Left lung (tissue), 10 donors: Measurements from ENCODE around the gene SETD1A. TPM values are rescaled to one million over a fixed set of nuclear protein-coding genes. Genes with fewer than 3 reads are reported as not detected.
A peak's percentile ranks its signal among the peaks of the same experiment; 100 is the strongest.

Experiments
- ATAC-seq: fragments of 200-7000 bp; cut with Tn5 transposase; one replicate; pipeline ENCODE4 v1.9.1; 2020; ENCODE audit warnings: moderate library complexity
- DNase-seq, 4 donors: peaks; one replicate each; pipeline ENCODE4 v3.0.0-alpha.2; 2013 to 2020
- H3K27ac ChIP-seq, 2 donors: fragments of 200-600 bp; sonication (generic) in 1 of 2; one replicate each; pipeline versions ENCODE4 v1.5.0 to v1.8.0; 2020 to 2021
- H3K27me3 ChIP-seq, 2 donors: fragments of 200-600 bp; sonication (generic) in 1 of 2; one replicate each; pipeline versions ENCODE4 v1.5.0 to v1.8.0; 2020 to 2021
- H3K36me3 ChIP-seq, 2 donors: fragments of 200-600 bp; sonication (generic) in 1 of 2; one replicate each; pipeline versions ENCODE4 v1.5.0 to v1.8.0; 2020 to 2021
- H3K4me1 ChIP-seq, 2 donors: fragments of 200-600 bp; one replicate each; pipeline ENCODE4 v1.8.0; 2021
- H3K4me3 ChIP-seq, 2 donors: fragments of 200-600 bp; sonication (generic) in 1 of 2; one replicate each; pipeline versions ENCODE4 v1.5.0 to v1.8.0; 2020 to 2021; ENCODE audit warnings: mild to moderate bottlenecking in 1 of 2
- H3K9me3 ChIP-seq, 2 donors: fragments of 200-600 bp; sonication (generic) in 1 of 2; one replicate each; pipeline versions ENCODE4 v1.5.0 to v1.8.0; 2020 to 2021
- intact Hi-C, 2 donors: fragments of 100-400 bp; cut with DNase I; formaldehyde crosslinking; loops; one replicate each; pipeline versions ENCODE4 v1.11.2 to v1.14.2; 2022
- polyA plus RNA-seq, 6 donors: library from polyadenylated mRNA; unstranded; fragments of 120-200 nt; gene quantifications; one replicate each; pipeline ENCODE4 v1.2.1, GENCODE V29; 2013; ENCODE audit not compliant: insufficient read length in 6 of 6
- total RNA-seq, 2 donors: library from RNA; stranded (reverse); fragmentation: NEBNext Ultra II Directional; extraction: Animal tissue kit (Norgen Biotek cat#: 25700); gene quantifications; one replicate each; pipeline ENCODE4 v1.2.1, GENCODE V29; 2021
- TF ChIP-seq, protein P1 (sequence below), 2 donors: fragments of 200-600 bp; sonication (generic) in 1 of 2; IDR thresholded peaks; one replicate each; pipeline versions ENCODE4 v1.5.0 to v1.8.0; 2021; ENCODE audit warnings: antibody characterized with exemption in 2 of 2
- donor health status: DM: no; HTN: yes; CAD: no.
- donor health status: DM: no; HTN: no; CAD: no.

Gene SETD1A
- total and polyA plus RNA-seq, 8 donors: 12.1 to 21.5 (median 15.3) TPM

GRCh38 chr16:31029272-31029671, 71.7 kb downstream of the SETD1A start:
- Histone ChIP-seq H3K27me3 (no peaks in the 10 kb centered on the region), H3K36me3 (no peaks in the 10 kb centered on the region), H3K4me1 (peaks cover under 1 to 15% of the 10 kb centered on the region in 2 donors), H3K27ac (no peak overlapping the region), H3K9me3 (no peaks in the 10 kb centered on the region), H3K4me3 (no peak overlapping the region)
- ATAC-seq (no peak), DNase-seq (no peak)
- intact Hi-C loops: no loop called here
- TF ChIP-seq, protein P1, sequence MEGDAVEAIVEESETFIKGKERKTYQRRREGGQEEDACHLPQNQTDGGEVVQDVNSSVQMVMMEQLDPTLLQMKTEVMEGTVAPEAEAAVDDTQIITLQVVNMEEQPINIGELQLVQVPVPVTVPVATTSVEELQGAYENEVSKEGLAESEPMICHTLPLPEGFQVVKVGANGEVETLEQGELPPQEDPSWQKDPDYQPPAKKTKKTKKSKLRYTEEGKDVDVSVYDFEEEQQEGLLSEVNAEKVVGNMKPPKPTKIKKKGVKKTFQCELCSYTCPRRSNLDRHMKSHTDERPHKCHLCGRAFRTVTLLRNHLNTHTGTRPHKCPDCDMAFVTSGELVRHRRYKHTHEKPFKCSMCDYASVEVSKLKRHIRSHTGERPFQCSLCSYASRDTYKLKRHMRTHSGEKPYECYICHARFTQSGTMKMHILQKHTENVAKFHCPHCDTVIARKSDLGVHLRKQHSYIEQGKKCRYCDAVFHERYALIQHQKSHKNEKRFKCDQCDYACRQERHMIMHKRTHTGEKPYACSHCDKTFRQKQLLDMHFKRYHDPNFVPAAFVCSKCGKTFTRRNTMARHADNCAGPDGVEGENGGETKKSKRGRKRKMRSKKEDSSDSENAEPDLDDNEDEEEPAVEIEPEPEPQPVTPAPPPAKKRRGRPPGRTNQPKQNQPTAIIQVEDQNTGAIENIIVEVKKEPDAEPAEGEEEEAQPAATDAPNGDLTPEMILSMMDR (IDR thresholded peaks at IDR 0.05): no peak

DNA sequence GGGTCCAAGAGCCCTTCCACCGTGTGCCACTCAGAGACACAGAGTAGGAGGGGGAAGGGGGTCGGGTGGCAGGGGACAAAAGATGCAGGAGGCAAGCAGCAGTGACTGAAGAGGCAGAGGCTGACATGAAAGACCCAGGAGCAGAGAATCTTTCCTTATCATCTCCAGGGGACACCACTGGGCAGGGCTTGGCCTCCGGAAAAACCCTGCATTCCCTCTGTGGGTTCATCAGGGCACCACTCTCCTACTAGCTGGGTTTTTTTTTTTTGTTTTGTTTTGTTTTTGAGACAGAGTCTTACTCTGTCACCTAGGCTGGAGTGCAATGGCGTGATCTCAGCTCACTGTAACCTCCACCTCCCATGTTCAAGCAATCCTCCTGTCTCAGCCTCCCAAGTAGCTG, 73.7 kb downstream of the SETD1A start:
- H3K36me3 ChIP-seq: peaks cover 0 to 18% of the 10 kb centered on the region in 2 donors
- peaks cover 8 to 30% of the 10 kb centered on the region in 2 donors for H3K4me1 ChIP-seq
- DNase-seq: no peak
- TF ChIP-seq, protein P1 (IDR thresholded peaks at IDR 0.05): no peak
- H3K4me3 ChIP-seq: no peak overlapping the region
- no peaks in the 10 kb centered on the region for H3K27me3 ChIP-seq
- ATAC-seq: no peak
- H3K27ac ChIP-seq: no peak overlapping the region
- no peaks in the 10 kb centered on the region for H3K9me3 ChIP-seq
- intact Hi-C loops: no loop called here

DNA sequence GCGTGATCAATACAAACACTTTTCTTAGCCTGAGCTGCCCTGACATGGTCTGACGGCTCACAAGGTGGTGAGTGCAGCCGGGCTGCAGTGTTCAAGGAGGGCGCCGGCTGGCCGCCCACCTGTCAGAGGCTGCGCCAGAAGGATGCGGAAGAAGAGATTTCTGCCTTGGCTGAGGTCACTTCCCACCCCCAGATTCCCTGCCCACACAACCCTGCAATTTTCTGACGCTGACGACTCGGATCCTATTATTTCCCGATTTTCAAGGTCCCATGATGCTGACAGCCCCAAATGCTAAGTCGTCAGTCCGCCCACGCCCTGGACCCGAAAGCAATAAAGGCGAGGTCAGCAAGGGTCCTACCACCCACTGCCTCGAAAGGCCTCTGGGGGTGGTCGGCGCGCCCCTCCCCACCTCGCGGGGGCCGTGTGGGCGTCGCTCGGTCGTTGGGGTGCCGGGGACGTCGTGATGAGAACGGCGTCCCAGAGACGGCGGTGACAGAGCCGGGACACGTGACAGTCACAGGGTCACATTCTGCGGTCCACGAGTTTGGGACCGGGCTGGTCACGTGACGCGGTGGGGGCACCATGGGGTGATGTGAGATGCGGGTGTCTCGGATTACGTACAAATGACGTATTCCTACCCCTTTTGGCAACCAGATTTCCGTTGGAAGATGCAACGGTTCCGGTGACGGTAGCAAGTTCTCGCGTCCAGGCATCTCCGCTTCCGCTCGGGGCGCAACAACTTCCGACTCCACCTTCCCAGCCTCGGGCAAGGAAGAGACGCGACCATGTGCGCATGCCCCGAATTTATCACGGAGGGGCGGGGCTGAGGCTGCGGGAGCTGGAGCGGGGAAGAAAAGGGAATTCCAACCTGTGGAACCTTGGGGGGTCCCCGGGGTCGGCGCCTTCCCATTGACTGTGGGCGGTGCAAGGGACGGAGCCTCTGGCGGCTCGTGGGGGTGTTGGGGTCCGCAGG, 75.5 kb downstream of the SETD1A start, which contains the start of gene STX4:
Gene STX4 (plus strand): TSS at position 823 of the 973 bp plus-strand sequence. CDS start 248 bp downstream, outside the sequence.
- Histone ChIP-seq H3K27ac (peak within 1 kb of the TSS; percentile 93 to 98), H3K9me3 (no peaks in the 10 kb centered on the region), H3K27me3 (no peaks in the 10 kb centered on the region), H3K4me1 (peaks cover 8 to 39% of the 10 kb centered on the region in 2 donors), H3K36me3 (peaks cover 0 to 28% of the 10 kb centered on the region in 2 donors), H3K4me3 (peak within 1 kb of the TSS; percentile 76 to 100)
- DNase-seq: peak; percentile 96 to 99 (median 98)
- intact Hi-C loops: no loop called here
- peak; percentile 95 for ATAC-seq
- TF ChIP-seq, protein P1 (IDR thresholded peaks at IDR 0.05): no peak

- peak; percentile 78 to 95 (median 91) for DNase-seq
- H3K27me3 ChIP-seq: no peaks in the 10 kb centered on the region
- H3K4me3 ChIP-seq: peak overlapping the region; percentile 76 to 100
- peak; percentile 88 for ATAC-seq
- H3K27ac ChIP-seq: peak overlapping the region; percentile 93 to 98
- TF ChIP-seq, protein P1 (IDR thresholded peaks at IDR 0.05): no peak
- peaks cover 8 to 39% of the 10 kb centered on the region in 2 donors for H3K4me1 ChIP-seq
- intact Hi-C loops: no loop called here
- H3K36me3 ChIP-seq: peaks cover 0 to 37% of the 10 kb centered on the region in 2 donors
- H3K9me3 ChIP-seq: no peaks in the 10 kb centered on the region
Observed at GRCh38 chr16:31033709-31034492, 76.3 kb downstream of the SETD1A start.

Other genes starting within 250 kb of the SETD1A start
- 10 to 100 TPM; 28.8 to 31.2 TPM for gene PHKG2, start 209.3 kb upstream of the SETD1A start, total RNA-seq
- gene PHKG2, start 209.3 kb upstream of the SETD1A start, polyA plus RNA-seq: 10 to 100 TPM; 24.5 to 35.8 (median 29.3) TPM
- gene CFAP119, start 195.7 kb upstream of the SETD1A start, total RNA-seq: 10 to 100 TPM in 1 of 2 donors, 1 to 10 TPM in 1; 6.6 to 10.9 TPM
- 1 to 10 TPM; 5.1 to 7.6 (median 6.8) TPM for gene CFAP119, start 195.7 kb upstream of the SETD1A start, polyA plus RNA-seq
- 10 to 100 TPM; 93.4 to 98.7 TPM for gene RNF40, start 195.4 kb upstream of the SETD1A start, total RNA-seq
- 100 to 1,000 TPM in 3 of 6 donors, 10 to 100 TPM in 3; 87.8 to 116 (median 100) TPM for gene RNF40, start 195.4 kb upstream of the SETD1A start, polyA plus RNA-seq
- gene ZNF629, start 170.5 kb upstream of the SETD1A start, total RNA-seq: 10 to 100 TPM; 12.3 to 13.1 TPM
- 10 to 100 TPM; 17.8 to 22.8 (median 20.9) TPM for gene ZNF629, start 170.5 kb upstream of the SETD1A start, polyA plus RNA-seq
- 10 to 100 TPM; 25.8 to 29.3 TPM for gene BCL7C, start 63.7 kb upstream of the SETD1A start, total RNA-seq
- 10 to 100 TPM; 36.0 to 50.5 (median 46.5) TPM for gene BCL7C, start 63.7 kb upstream of the SETD1A start, polyA plus RNA-seq
- 1 to 10 TPM; 4.5 to 7.9 TPM for gene CTF1, start 61.1 kb upstream of the SETD1A start, total RNA-seq
- gene CTF1, start 61.1 kb upstream of the SETD1A start, polyA plus RNA-seq: 10 to 100 TPM in 2 of 6 donors, 1 to 10 TPM in 4; 8.8 to 10.5 (median 9.3) TPM
- 10 to 100 TPM; 11.2 to 18.7 TPM for gene FBXL19, start 34.2 kb upstream of the SETD1A start, total RNA-seq
- 10 to 100 TPM; 13.8 to 26.8 (median 20.9) TPM for gene FBXL19, start 34.2 kb upstream of the SETD1A start, polyA plus RNA-seq
- 10 to 100 TPM; 20.7 to 23.2 TPM for gene ORAI3, start 8.7 kb upstream of the SETD1A start, total RNA-seq
- 10 to 100 TPM; 16.9 to 20.7 (median 18.6) TPM for gene ORAI3, start 8.7 kb upstream of the SETD1A start, polyA plus RNA-seq
- 10 to 100 TPM; 25.9 to 28.4 TPM for gene HSD3B7, start 27.5 kb downstream of the SETD1A start, total RNA-seq
- gene HSD3B7, start 27.5 kb downstream of the SETD1A start, polyA plus RNA-seq: 1 to 10 TPM; 3.9 to 5.1 (median 4.5) TPM
- gene STX1B, start 52.9 kb downstream of the SETD1A start, total RNA-seq: under 1 TPM; 0.47 to 0.50 TPM
- gene STX1B, start 52.9 kb downstream of the SETD1A start, polyA plus RNA-seq: under 1 TPM; 0.24 to 0.85 (median 0.60) TPM
- gene STX4, start 75.8 kb downstream of the SETD1A start, total RNA-seq: 10 to 100 TPM; 65.4 to 84.8 TPM
- 10 to 100 TPM; 37.7 to 47.6 (median 42.0) TPM for gene STX4, start 75.8 kb downstream of the SETD1A start, polyA plus RNA-seq
- gene ZNF668, start 116.5 kb downstream of the SETD1A start, total RNA-seq: 10 to 100 TPM; 11.8 to 12.2 TPM
- 1 to 10 TPM; 3.8 to 5.9 (median 5.4) TPM for gene ZNF668, start 116.5 kb downstream of the SETD1A start, polyA plus RNA-seq
- gene ZNF646, start 116.7 kb downstream of the SETD1A start, total RNA-seq: 10 to 100 TPM; 15.1 to 18.1 TPM
- gene ZNF646, start 116.7 kb downstream of the SETD1A start, polyA plus RNA-seq: 10 to 100 TPM; 11.3 to 14.6 (median 12.9) TPM
- 1 to 10 TPM; 1.9 to 2.9 TPM for gene PRSS53, start 131.2 kb downstream of the SETD1A start, total RNA-seq
- 1 to 10 TPM in 5 of 6 donors, under 1 TPM in 1; 0.96 to 2.9 (median 2.2) TPM for gene PRSS53, start 131.2 kb downstream of the SETD1A start, polyA plus RNA-seq
- gene VKORC1, start 137.0 kb downstream of the SETD1A start, total RNA-seq: 100 to 1,000 TPM in 1 of 2 donors, 10 to 100 TPM in 1; 76.4 to 102 TPM
- 10 to 100 TPM; 62.0 to 66.5 (median 63.6) TPM for gene VKORC1, start 137.0 kb downstream of the SETD1A start, polyA plus RNA-seq
- 10 to 100 TPM; 36.1 to 43.8 TPM for gene BCKDK, start 150.6 kb downstream of the SETD1A start, total RNA-seq
- 10 to 100 TPM; 32.8 to 40.9 (median 38.9) TPM for gene BCKDK, start 150.6 kb downstream of the SETD1A start, polyA plus RNA-seq
- gene KAT8, start 159.9 kb downstream of the SETD1A start, total RNA-seq: 10 to 100 TPM; 49.8 to 55.0 TPM
- gene KAT8, start 159.9 kb downstream of the SETD1A start, polyA plus RNA-seq: 10 to 100 TPM; 59.6 to 74.6 (median 63.9) TPM
- gene PRSS8, start 178.0 kb downstream of the SETD1A start, total RNA-seq: 100 to 1,000 TPM in 1 of 2 donors, 10 to 100 TPM in 1; 61.2 to 129 TPM
- gene PRSS8, start 178.0 kb downstream of the SETD1A start, polyA plus RNA-seq: 100 to 1,000 TPM in 5 of 6 donors, 10 to 100 TPM in 1; 98.0 to 123 (median 107) TPM
- gene PRSS36, start 192.3 kb downstream of the SETD1A start, total RNA-seq: 1 to 10 TPM; 4.8 to 5.8 TPM
- 1 to 10 TPM in 5 of 6 donors, under 1 TPM in 1; 0.70 to 3.3 (median 1.9) TPM for gene PRSS36, start 192.3 kb downstream of the SETD1A start, polyA plus RNA-seq
- 100 to 1,000 TPM; 180 to 259 TPM for gene FUS, start 222.4 kb downstream of the SETD1A start, total RNA-seq
- gene FUS, start 222.4 kb downstream of the SETD1A start, polyA plus RNA-seq: 100 to 1,000 TPM; 663 to 829 (median 794) TPM
- 10 to 100 TPM; 46.4 to 59.8 TPM for gene PYCARD, start 245.0 kb downstream of the SETD1A start, total RNA-seq
- gene PYCARD, start 245.0 kb downstream of the SETD1A start, polyA plus RNA-seq: 10 to 100 TPM; 13.2 to 21.9 (median 15.5) TPM